DND-41 (cell line): ENCODE measurements around the gene SIAH1.

Experiments used
- ATAC-seq: fragments of 200-7000 bp; cut with Tn5 transposase; 3 replicates; pipeline ENCODE4 v1.9.1; 2021; ENCODE audit warnings: low read depth; ENCODE audit not compliant: insufficient read depth
- DNase-seq: peaks from one replicate; pipeline ENCODE4 v3.0.0-alpha.2; 2020
- H2AFZ ChIP-seq: 2 replicates; pipeline ENCODE4 v1.6.0; 2012; ENCODE audit warnings: low read depth, low read length
- H3K27ac ChIP-seq: 2 replicates; pipeline ENCODE4 v1.5.1; 2012; ENCODE audit warnings: low read length, inconsistent platforms
- H3K27me3 ChIP-seq: fragments of 200-600 bp; sonication (generic); 2 replicates; pipeline ENCODE4 v1.6.0; 2012; ENCODE audit warnings: low read length, mild to moderate bottlenecking, inconsistent platforms; ENCODE audit not compliant: insufficient read depth, poor library complexity
- H3K36me3 ChIP-seq: 2 replicates; pipeline ENCODE4 v1.5.1; 2012; ENCODE audit warnings: low read length, inconsistent platforms; ENCODE audit not compliant: insufficient read depth
- H3K4me1 ChIP-seq: 2 replicates; pipeline ENCODE4 v1.5.1; 2012; ENCODE audit warnings: mild to moderate bottlenecking, low read length; ENCODE audit not compliant: insufficient read depth
- H3K4me2 ChIP-seq: 2 replicates; pipeline ENCODE4 v1.6.0; 2012; ENCODE audit warnings: mild to moderate bottlenecking, moderate library complexity, low read length, inconsistent platforms; ENCODE audit not compliant: insufficient read depth
- H3K4me3 ChIP-seq, 2 experiments: fragments of 200-600 bp in 1 of 2; shearing (Covaris generic) in 1 of 2; 2 replicates each; pipeline ENCODE4 v1.5.1; 2012 to 2016; ENCODE audit warnings: inconsistent platforms in 2 of 2, low read length in 2 of 2, mild to moderate bottlenecking in 2 of 2, low read depth in 1 of 2, moderate library complexity in 1 of 2
- H3K79me2 ChIP-seq: 2 replicates; pipeline ENCODE4 v1.6.0; 2012; ENCODE audit warnings: low read length, inconsistent platforms; ENCODE audit not compliant: insufficient read depth
- H3K9ac ChIP-seq: 2 replicates; pipeline ENCODE4 v1.6.0; 2012; ENCODE audit warnings: low read depth, mild to moderate bottlenecking, inconsistent platforms, low read length, moderate library complexity
- H3K9me3 ChIP-seq: 2 replicates; pipeline ENCODE4 v1.5.1; 2012; ENCODE audit warnings: low read length, moderate library complexity, mild to moderate bottlenecking, inconsistent platforms; ENCODE audit not compliant: insufficient read depth, severe bottlenecking
- H4K20me1 ChIP-seq: 2 replicates; pipeline ENCODE4 v1.6.0; 2012; ENCODE audit warnings: low read length; ENCODE audit not compliant: insufficient read depth
- EZH2 ChIP-seq: IDR thresholded peaks from 3 replicates; pipeline ENCODE4 v1.6.1; 2012; ENCODE audit warnings: borderline replicate concordance, low read depth, mild to moderate bottlenecking, moderate library complexity, low read length, inconsistent platforms; ENCODE audit not compliant: severe bottlenecking
- TF ChIP-seq, protein P1 (sequence below): IDR thresholded peaks from 2 replicates; pipeline ENCODE4 v1.5.1; 2012; ENCODE audit warnings: borderline replicate concordance, low read length, moderate library complexity, mild to moderate bottlenecking; ENCODE audit not compliant: poor library complexity, severe bottlenecking; ENCODE audit errors: extremely low read depth

The SIAH1 gene

DNA sequence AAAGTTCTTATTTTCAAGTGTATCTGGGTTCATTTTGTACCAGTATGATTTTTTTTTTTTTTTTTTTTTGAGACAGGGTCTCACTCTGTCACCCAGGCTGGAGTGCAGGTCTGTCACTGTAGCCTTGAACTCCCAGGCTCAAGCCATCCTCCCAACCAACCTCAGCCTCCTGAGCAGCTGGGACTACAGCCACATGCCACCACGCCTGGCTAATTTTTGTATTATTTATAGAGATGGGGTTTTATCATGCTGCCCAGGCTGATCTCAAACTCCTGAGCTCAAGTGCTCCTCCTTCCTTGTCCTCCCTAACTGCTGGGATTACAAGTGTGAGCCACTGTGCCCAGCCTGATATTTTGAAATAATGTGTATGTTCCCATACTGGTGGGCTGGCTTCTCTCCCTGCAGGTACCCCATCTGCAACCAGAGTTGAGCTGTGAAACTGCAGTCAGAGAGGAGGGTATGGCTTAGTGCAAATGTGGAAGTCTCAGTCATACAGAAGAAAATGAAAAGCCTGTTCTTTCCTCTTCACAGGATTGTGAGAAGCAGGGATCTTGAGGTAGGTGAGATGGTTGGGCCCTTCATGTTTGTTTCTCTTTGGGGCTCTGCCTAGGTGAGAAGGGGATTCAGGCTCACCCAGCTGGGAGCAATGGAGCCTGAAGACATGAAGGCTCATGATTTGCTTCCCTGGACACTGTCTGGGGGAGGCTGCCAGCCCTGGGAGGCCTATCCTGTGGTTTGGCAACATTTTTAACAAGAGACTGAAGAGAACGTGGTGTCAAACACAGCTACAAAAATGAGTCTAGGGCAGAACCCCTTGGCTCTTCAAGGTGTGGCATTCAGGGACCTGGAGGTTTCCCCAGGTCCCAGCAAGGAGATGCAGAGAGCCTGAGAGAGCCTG, 41.3 kb upstream of the SIAH1 start:
- ATAC-seq (no peak), DNase-seq (no peak)
- H4K20me1 ChIP-seq = no peaks in the 10 kb centered on the region
- H3K27me3 ChIP-seq = peaks cover 2% of the 10 kb centered on the region
- H3K4me1 ChIP-seq = no peaks in the 10 kb centered on the region
- H3K27ac ChIP-seq = no peak overlapping the region
- H3K9me3 ChIP-seq = no peaks in the 10 kb centered on the region
- H3K9ac ChIP-seq = no peak overlapping the region
- H3K4me3 ChIP-seq = no peak overlapping the region
- no peak overlapping the region for H3K4me2 ChIP-seq
- H2AFZ ChIP-seq = no peak overlapping the region
- H3K36me3 ChIP-seq = no peaks in the 10 kb centered on the region
- H3K79me2 ChIP-seq = no peaks in the 10 kb centered on the region
- TF ChIP-seq, protein P1, sequence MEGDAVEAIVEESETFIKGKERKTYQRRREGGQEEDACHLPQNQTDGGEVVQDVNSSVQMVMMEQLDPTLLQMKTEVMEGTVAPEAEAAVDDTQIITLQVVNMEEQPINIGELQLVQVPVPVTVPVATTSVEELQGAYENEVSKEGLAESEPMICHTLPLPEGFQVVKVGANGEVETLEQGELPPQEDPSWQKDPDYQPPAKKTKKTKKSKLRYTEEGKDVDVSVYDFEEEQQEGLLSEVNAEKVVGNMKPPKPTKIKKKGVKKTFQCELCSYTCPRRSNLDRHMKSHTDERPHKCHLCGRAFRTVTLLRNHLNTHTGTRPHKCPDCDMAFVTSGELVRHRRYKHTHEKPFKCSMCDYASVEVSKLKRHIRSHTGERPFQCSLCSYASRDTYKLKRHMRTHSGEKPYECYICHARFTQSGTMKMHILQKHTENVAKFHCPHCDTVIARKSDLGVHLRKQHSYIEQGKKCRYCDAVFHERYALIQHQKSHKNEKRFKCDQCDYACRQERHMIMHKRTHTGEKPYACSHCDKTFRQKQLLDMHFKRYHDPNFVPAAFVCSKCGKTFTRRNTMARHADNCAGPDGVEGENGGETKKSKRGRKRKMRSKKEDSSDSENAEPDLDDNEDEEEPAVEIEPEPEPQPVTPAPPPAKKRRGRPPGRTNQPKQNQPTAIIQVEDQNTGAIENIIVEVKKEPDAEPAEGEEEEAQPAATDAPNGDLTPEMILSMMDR = no peak
- no peak for TF ChIP-seq EZH2

DNA sequence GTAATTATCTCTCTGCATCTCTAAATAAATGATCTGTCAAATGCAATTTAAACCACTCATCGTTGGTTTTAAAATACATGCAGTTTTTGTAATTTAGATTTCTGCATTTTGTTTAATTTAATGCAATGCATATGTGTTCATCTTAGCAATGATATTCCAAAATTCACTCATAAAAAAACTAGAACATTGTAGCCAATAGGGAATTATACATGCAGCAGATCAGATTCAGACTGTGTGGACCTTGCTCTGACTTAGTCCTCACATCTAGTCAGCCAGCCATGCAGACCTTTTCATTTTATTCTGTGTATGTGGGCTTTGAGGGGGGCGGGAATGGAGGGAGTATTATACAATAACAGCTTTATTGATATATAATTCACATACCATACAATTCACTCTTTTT, 37.3 kb upstream of the SIAH1 start:
- DNase-seq = no peak
- Histone ChIP-seq H3K9me3 (no peaks in the 10 kb centered on the region), H3K4me2 (no peak overlapping the region), H3K4me1 (no peaks in the 10 kb centered on the region), H2AFZ (no peak overlapping the region), H3K79me2 (no peaks in the 10 kb centered on the region), H4K20me1 (no peaks in the 10 kb centered on the region), H3K36me3 (no peaks in the 10 kb centered on the region), H3K4me3 (no peak overlapping the region), H3K9ac (no peak overlapping the region), H3K27ac (no peak overlapping the region), H3K27me3 (peaks cover 2% of the 10 kb centered on the region)
- TF ChIP-seq, protein P1 = no peak
- no peak for TF ChIP-seq EZH2
- ATAC-seq = no peak

DNA sequence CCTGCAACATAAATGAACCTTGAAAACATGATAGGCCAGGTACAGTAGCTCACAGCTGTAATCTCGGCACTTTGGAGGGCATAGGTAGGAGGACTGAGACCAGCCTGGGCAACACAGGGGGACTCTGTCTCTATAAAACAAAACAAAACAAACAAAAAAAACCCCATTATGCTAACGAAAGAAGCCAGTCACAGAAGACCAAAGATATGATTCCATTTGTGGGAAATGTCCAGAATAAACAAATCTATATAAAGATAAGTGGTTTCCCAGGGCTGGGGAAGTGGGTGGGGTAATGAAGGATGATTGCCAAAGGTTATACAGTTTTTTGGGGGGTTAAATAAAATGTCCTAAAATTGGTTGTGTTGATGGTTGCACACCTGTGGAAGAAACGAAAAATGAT, 36.5 kb upstream of the SIAH1 start:
- Histone ChIP-seq H3K4me2 (no peak overlapping the region), H3K4me1 (no peaks in the 10 kb centered on the region), H2AFZ (no peak overlapping the region), H3K27ac (no peak overlapping the region), H3K36me3 (no peaks in the 10 kb centered on the region), H3K4me3 (no peak overlapping the region), H3K9ac (no peak overlapping the region), H3K9me3 (no peaks in the 10 kb centered on the region), H3K27me3 (peaks cover 2% of the 10 kb centered on the region), H4K20me1 (no peaks in the 10 kb centered on the region), H3K79me2 (no peaks in the 10 kb centered on the region)
- DNase-seq = no peak
- no peak for ATAC-seq
- TF ChIP-seq EZH2 = no peak
- TF ChIP-seq, protein P1 = no peak
